ENCODE results near the gene ERFL. TPM values are rescaled to one million over a fixed set of nuclear protein-coding genes. Genes with fewer than 3 reads are reported as not detected.

ERFL gene
- total RNA-seq, 2 donors from 2014 or later = not detected

DNA sequence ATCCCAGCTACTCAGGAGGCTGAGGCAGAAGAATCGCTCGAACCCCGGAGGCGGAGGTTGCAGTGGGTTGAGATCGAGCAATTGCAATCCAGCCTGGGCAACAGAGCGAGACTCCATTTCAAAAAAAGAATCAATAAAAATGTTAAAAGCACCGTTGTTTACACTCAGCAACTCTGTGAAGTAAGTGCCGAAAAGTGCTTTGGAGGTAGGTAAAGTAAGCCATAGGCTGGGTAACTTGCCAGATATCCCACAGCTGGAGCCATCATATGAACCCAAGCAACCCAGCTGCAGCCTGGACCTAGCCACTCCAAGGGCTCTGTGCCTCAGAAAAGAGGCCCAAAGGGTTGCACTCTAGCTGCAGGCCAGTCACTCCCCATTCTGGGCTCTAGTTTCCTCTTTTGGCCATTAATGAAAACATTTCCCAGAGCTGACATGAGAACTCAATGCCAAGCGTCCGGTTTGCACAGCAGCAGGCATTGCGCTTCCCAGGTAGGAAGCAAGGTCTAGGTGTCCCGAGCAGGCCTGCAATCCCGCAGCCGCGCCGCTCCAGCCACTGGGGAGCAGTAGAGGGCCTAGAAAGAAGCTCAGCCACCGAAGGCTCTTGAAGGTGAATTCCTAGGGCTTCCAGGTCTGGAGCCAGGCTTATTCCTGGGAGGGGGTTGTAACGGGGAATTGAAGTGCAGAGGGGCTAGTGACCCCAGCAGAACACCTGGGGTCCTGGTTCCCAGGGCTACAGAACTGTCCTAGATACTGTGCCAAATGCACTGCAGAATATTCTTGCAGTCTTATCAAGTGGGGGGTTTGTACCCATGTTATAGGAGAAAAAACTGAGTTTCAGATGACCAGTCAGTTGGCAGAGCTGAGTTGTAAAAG, 55.2 kb downstream of the ERFL start:
- Histone ChIP-seq H3K4me3 (no peak overlapping the region), H3K36me3 (peaks cover 46% of the 10 kb centered on the region), H3K27me3 (no peaks in the 10 kb centered on the region), H3K9me3 (no peaks in the 10 kb centered on the region), H3K27ac (no peak overlapping the region), H3K4me1 (peaks cover 0 to 6% of the 10 kb centered on the region in 2 donors)
- no peak for DNase-seq (ENCODE audit: low spot score)
- TF ChIP-seq, protein P1, sequence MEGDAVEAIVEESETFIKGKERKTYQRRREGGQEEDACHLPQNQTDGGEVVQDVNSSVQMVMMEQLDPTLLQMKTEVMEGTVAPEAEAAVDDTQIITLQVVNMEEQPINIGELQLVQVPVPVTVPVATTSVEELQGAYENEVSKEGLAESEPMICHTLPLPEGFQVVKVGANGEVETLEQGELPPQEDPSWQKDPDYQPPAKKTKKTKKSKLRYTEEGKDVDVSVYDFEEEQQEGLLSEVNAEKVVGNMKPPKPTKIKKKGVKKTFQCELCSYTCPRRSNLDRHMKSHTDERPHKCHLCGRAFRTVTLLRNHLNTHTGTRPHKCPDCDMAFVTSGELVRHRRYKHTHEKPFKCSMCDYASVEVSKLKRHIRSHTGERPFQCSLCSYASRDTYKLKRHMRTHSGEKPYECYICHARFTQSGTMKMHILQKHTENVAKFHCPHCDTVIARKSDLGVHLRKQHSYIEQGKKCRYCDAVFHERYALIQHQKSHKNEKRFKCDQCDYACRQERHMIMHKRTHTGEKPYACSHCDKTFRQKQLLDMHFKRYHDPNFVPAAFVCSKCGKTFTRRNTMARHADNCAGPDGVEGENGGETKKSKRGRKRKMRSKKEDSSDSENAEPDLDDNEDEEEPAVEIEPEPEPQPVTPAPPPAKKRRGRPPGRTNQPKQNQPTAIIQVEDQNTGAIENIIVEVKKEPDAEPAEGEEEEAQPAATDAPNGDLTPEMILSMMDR (IDR thresholded peaks at IDR 0.05) = peak; percentile 30 to 67

DNA sequence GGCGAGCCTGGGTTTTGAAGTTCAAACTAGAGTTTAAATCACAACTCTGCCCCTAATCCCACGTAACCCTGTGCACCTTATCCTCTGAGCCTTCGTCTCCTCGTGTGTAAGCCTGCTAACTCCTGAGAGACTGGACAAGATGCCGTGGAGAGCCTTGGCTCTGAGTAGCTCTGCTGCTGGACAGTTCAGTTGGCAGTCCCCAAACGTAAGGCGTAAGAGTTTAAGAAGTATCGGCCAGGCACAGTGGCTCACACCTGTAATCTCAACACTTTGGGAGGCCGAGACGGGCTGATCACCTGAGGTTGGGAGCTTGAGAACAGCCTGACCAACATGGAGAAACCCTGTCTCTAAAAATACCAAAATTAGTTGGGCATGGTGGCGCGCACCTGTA, 55.9 kb downstream of the ERFL start:
- Histone ChIP-seq H3K9me3 (no peaks in the 10 kb centered on the region), H3K36me3 (peaks cover 51% of the 10 kb centered on the region), H3K27me3 (no peaks in the 10 kb centered on the region), H3K27ac (no peak overlapping the region), H3K4me1 (peaks cover 0 to 6% of the 10 kb centered on the region in 2 donors), H3K4me3 (no peak overlapping the region)
- no peak for DNase-seq (ENCODE audit: low spot score)
- TF ChIP-seq, protein P1 (IDR thresholded peaks at IDR 0.05) = no peak

DNA sequence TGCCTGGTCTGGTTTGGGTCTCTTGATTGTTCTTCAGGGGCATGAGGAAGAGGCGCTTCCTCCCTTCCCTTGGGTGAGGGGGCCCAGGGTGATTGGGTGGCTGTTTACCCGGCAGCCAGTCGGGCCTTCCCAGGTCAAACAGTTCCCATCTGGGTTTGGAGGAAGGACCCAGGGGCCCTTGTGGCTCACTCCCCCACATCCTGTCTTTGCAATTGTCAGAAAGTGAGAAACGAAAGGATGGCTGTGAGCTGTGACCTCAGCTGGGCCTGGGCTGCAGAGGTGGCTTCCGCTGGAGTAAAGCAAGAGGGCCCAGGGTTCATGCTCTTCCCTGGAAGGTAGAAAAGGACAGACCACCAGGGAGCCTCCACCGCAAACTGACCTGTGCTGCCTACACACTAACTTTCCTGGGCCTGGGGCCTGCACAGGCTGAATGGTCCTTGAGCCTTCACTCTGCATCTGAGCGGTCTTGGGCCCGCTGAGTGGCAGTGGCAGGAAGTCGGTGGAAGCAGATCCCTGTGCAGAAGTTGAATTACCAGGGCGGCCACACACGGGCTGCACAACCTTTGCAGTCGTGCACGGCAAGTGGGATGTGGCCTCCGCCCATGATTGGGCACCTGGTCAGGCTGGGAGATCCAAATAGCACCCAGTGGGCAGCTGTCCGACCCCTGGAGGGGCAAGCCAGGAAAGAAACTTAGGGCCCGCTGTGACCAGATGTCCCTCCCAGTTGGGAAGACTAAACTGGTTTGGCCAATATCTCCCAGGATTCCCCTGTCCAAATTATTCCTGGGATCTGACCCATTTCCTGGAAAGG, 56.5 kb downstream of the ERFL start:
- no peak for DNase-seq (ENCODE audit: low spot score)

DNA sequence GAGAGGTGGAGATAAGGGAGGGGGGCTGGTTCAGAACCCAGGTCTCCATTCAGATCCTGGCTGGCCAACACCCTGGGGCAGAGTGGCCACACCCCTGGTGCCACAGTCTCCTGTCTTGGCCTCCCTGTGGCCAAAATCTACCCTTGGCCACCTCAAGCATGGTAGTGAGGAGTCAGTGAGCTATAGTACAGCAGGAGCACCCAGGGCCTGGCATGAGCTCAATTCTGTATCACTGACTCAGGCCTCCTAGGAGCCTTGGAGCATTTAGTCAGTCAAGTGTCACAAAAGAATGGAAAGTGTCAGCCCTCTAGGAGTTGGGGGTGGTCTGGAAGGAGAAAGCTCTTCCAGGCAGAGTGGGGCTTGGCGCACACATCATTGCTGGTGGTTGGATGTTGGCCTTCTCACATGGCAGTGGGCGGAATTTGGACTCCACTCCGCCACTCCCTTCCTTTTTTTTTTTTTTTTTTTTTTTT, 57.8 kb downstream of the ERFL start:
- no peak overlapping the region for H3K27ac ChIP-seq
- peaks cover 0 to 6% of the 10 kb centered on the region in 2 donors for H3K4me1 ChIP-seq
- H3K9me3 ChIP-seq = no peaks in the 10 kb centered on the region
- H3K36me3 ChIP-seq = peaks cover 68% of the 10 kb centered on the region
- TF ChIP-seq, protein P1 (IDR thresholded peaks at IDR 0.05) = no peak
- no peak for DNase-seq (ENCODE audit: low spot score)
- no peak overlapping the region for H3K4me3 ChIP-seq
- H3K27me3 ChIP-seq = no peaks in the 10 kb centered on the region

More for the DNA sequence above, 56.5 kb downstream of the ERFL start:
- Histone ChIP-seq H3K27ac (no peak overlapping the region), H3K4me1 (peaks cover 0 to 6% of the 10 kb centered on the region in 2 donors), H3K36me3 (peaks cover 57% of the 10 kb centered on the region), H3K4me3 (no peak overlapping the region), H3K27me3 (no peaks in the 10 kb centered on the region), H3K9me3 (no peaks in the 10 kb centered on the region)
- TF ChIP-seq, protein P1 (IDR thresholded peaks at IDR 0.05) = no peak

DNA sequence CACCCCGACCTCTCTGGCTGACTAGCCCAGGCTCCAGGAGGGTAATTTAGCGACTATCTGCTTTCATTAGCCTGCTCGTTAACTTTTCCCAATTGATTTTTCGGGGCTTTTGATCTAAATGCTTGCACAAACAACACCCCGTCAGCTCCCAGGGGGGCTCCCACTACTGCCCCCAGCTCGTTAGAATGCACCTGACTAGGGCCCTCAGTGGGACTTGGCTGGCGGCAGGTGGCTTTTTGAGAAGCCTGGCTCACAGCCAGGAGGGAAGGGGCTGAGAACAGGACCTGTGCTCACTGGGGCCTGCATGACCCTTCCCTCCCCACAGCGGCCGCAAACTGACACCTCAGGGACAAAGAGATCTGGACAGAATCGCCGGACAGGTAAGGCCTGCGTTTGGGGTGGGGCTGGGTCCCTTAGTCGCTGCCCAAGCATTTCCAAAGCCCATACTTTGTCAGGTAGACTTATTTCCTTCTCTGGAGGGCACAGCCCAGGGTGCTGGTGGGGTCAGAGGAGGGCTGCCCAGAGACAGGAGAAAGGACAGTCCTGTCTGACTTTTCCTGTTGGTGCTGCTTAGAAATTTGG, 58.8 kb downstream of the ERFL start:
- no peak for DNase-seq (ENCODE audit: low spot score)
- H3K36me3 ChIP-seq = peaks cover 78% of the 10 kb centered on the region
- TF ChIP-seq, protein P1 (IDR thresholded peaks at IDR 0.05) = no peak
- no peak overlapping the region for H3K4me3 ChIP-seq
- H3K4me1 ChIP-seq = peaks cover 0 to 12% of the 10 kb centered on the region in 2 donors
- no peaks in the 10 kb centered on the region for H3K27me3 ChIP-seq
- H3K27ac ChIP-seq = no peak overlapping the region
- no peaks in the 10 kb centered on the region for H3K9me3 ChIP-seq

Data from right atrium auricular region (tissue), 2 donors.